GM18517 (cell line): ENCODE results near the gene SPTB.

ENCODE experiments used
- ATAC-seq: cut with Tn5 transposase; IDR thresholded peaks from one replicate; pipeline ENCODE4 v1.9.1; 2021; ENCODE audit warnings: mild to moderate bottlenecking, moderate library complexity; ENCODE audit not compliant: unreplicated experiment

The SPTB gene

GRCh38 chr14:64768401-64769095 lies 111.2 kb downstream of the SPTB start:
- no peak for ATAC-seq

GRCh38 chr14:64767215-64767964 lies 112.3 kb downstream of the SPTB start:
- ATAC-seq, result no peak

GRCh38 chr14:64766430-64767151 lies 113.1 kb downstream of the SPTB start:
- ATAC-seq, result no peak

- ATAC-seq, result no peak
Observed at GRCh38 chr14:64765740-64766302, 113.9 kb downstream of the SPTB start.

- ATAC-seq, result no peak
Observed at GRCh38 chr14:64764641-64765520, 114.8 kb downstream of the SPTB start.

- no peak for ATAC-seq
Observed at GRCh38 chr14:64763801-64764621, 115.7 kb downstream of the SPTB start.

GRCh38 chr14:64763085-64763782 lies 116.5 kb downstream of the SPTB start:
- ATAC-seq, result no peak

- ATAC-seq, result no peak
Observed at GRCh38 chr14:64762044-64763034, 117.4 kb downstream of the SPTB start.

GRCh38 chr14:64761441-64762043 lies 118.2 kb downstream of the SPTB start:
- ATAC-seq, result no peak

- no peak for ATAC-seq
Observed at GRCh38 chr14:64760916-64761315, 118.8 kb downstream of the SPTB start.

- no peak for ATAC-seq
Observed at GRCh38 chr14:64760146-64760755, 119.5 kb downstream of the SPTB start.

- ATAC-seq, result no peak
Observed at GRCh38 chr14:64759555-64759938, 120.2 kb downstream of the SPTB start.

GRCh38 chr14:64758691-64759554 lies 120.8 kb downstream of the SPTB start:
- ATAC-seq, result no peak

- no peak for ATAC-seq
Observed at GRCh38 chr14:64758025-64758521, 121.6 kb downstream of the SPTB start.

- ATAC-seq, result no peak
Observed at GRCh38 chr14:64757601-64758000, 122.1 kb downstream of the SPTB start.

- no peak for ATAC-seq
Observed at GRCh38 chr14:64756712-64757111, 123.0 kb downstream of the SPTB start.
